Endothelial cell of umbilical vein (primary cell): Measurements from ENCODE around the gene GABARAP. TPM values are rescaled to one million over a fixed set of nuclear protein-coding genes. Genes with fewer than 3 reads are reported as not detected.

ENCODE experiments used
- BruUV-seq: library from RNA; stranded (reverse); fragments of 400-500 nt; replicated peaks from 2 replicates; lab custom pipeline; 2021; lab: Mats Ljungman, UMichigan
- CTCF ChIA-PET: fragments of 300-600, 350-600 bp; sonication (Branson Sonifier 250); formaldehyde crosslinking; loops from one replicate; lab custom pipeline; 2021; ENCODE audit warnings: antibody characterized with exemption, inconsistent platforms; lab: Charles Lee
- POLR2A ChIA-PET: fragments of 300-600, 350-600 bp; sonication (Branson Sonifier 250); formaldehyde crosslinking; loops from one replicate; lab custom pipeline; 2021; ENCODE audit warnings: antibody characterized with exemption, inconsistent platforms; lab: Charles Lee
- DNase-seq: peaks from one replicate; pipeline ENCODE4 v3.0.0-alpha.2; 2011; ENCODE audit warnings: low read depth, low spot score
- FAIRE-seq: peaks from 2 replicates; lab custom pipeline; 2011; peaks lifted over from hg19 to GRCh38; lab: Jason Lieb, UNC
- H2AFZ ChIP-seq: 2 replicates; pipeline ENCODE4 v1.6.0; 2012; ENCODE audit warnings: low read depth, low read length, control low read depth, inconsistent platforms
- H3K27ac ChIP-seq: 2 replicates; pipeline ENCODE4 v1.5.1; 2011; ENCODE audit warnings: low read depth, mild to moderate bottlenecking, control low read depth, low read length, moderate library complexity; ENCODE audit not compliant: insufficient read depth
- H3K27me3 ChIP-seq, 2 experiments: 2 replicates each; pipeline versions ENCODE4 v1.6.0 to v1.6.1; 2011; ENCODE audit warnings: low read length in 2 of 2, mixed read lengths in 1 of 2; ENCODE audit not compliant: control insufficient read depth in 2 of 2, insufficient read depth in 2 of 2
- H3K36me3 ChIP-seq, 2 experiments: 2 replicates in 1 of 2; 3 replicates in 1 of 2; pipeline ENCODE4 v1.5.1; 2011; ENCODE audit warnings: low read length in 2 of 2, mild to moderate bottlenecking in 1 of 2, moderate library complexity in 1 of 2; ENCODE audit not compliant: control insufficient read depth in 2 of 2, insufficient read depth in 2 of 2; ENCODE audit errors: extremely low read depth in 1 of 2
- H3K4me1 ChIP-seq: 3 replicates; pipeline ENCODE4 v1.5.1; 2011; ENCODE audit warnings: mild to moderate bottlenecking, low read length; ENCODE audit not compliant: control insufficient read depth, insufficient read depth; ENCODE audit errors: extremely low read depth
- H3K4me2 ChIP-seq: 2 replicates; pipeline ENCODE4 v1.6.1; 2011; ENCODE audit warnings: low read length, control low read depth, mixed read lengths; ENCODE audit not compliant: insufficient read depth
- H3K4me3 ChIP-seq, 3 experiments: fragments of 200-600 bp in 1 of 3; sonication (generic), shearing (Covaris generic) in 1 of 3; replicated peaks in 1 of 3; 2 replicates each; pipeline ENCODE4 v1.5.1; 2011 to 2016; ENCODE audit warnings: control low read depth in 3 of 3, low read length in 3 of 3, mild to moderate bottlenecking in 2 of 3, inconsistent platforms in 1 of 3, low read depth in 1 of 3, moderate library complexity in 1 of 3; ENCODE audit not compliant: insufficient read depth in 1 of 3
- H3K79me2 ChIP-seq: 2 replicates; pipeline ENCODE4 v1.6.0; 2012; ENCODE audit warnings: low read length, inconsistent platforms; ENCODE audit not compliant: control insufficient read depth, insufficient read depth
- H3K9ac ChIP-seq: replicated peaks from 2 replicates; pipeline ENCODE3; 2011; ENCODE audit warnings: low read length, control low read depth; ENCODE audit not compliant: insufficient read depth; ENCODE audit errors: extremely low read depth
- H3K9me1 ChIP-seq: replicated peaks from 3 replicates; pipeline ENCODE4 v1.6.0; 2011; ENCODE audit warnings: mild to moderate bottlenecking, low read length; ENCODE audit not compliant: control insufficient read depth, insufficient read depth; ENCODE audit errors: extremely low read depth
- H3K9me3 ChIP-seq: replicated peaks from 2 replicates; pipeline ENCODE4 v1.5.1; 2012; ENCODE audit warnings: low read length, inconsistent platforms; ENCODE audit not compliant: control insufficient read depth, insufficient read depth
- H4K20me1 ChIP-seq: replicated peaks from 2 replicates; pipeline ENCODE3; 2011; ENCODE audit warnings: mild to moderate bottlenecking, low read length; ENCODE audit not compliant: control insufficient read depth, insufficient read depth; ENCODE audit errors: extremely low read depth
- CTCF ChIP-seq, 2 donors: IDR thresholded peaks; 1 replicate in 1 of 2; 2 replicates in 1 of 2; pipeline ENCODE4 v1.5.1; 2011; ENCODE audit warnings: low read length in 2 of 2, mild to moderate bottlenecking in 2 of 2, moderate library complexity in 2 of 2, control low read depth in 1 of 2, inconsistent platforms in 1 of 2, low read depth in 1 of 2; ENCODE audit not compliant: insufficient read depth in 1 of 2; ENCODE audit errors: extremely low read depth in 1 of 2
- EZH2 ChIP-seq: IDR thresholded peaks from 2 replicates; pipeline ENCODE4 v1.6.1; 2012; ENCODE audit warnings: borderline replicate concordance, low read depth, mild to moderate bottlenecking, moderate library complexity, low read length, inconsistent platforms; ENCODE audit not compliant: severe bottlenecking
- FOS ChIP-seq: IDR thresholded peaks from 2 replicates; pipeline ENCODE4 v1.6.1; 2011; ENCODE audit warnings: mild to moderate bottlenecking, low read length, moderate library complexity, borderline replicate concordance; ENCODE audit not compliant: insufficient read depth
- GATA2 ChIP-seq: IDR thresholded peaks from 2 replicates; pipeline ENCODE4 v1.7.0; 2011; ENCODE audit warnings: low read depth, mild to moderate bottlenecking, moderate library complexity, mixed read lengths, low read length; ENCODE audit not compliant: insufficient read length, insufficient read depth
- JUN ChIP-seq: IDR thresholded peaks from 2 replicates; pipeline ENCODE4 v1.6.1; 2011; ENCODE audit warnings: borderline replicate concordance, low read depth; ENCODE audit not compliant: insufficient read length, insufficient read depth
- MYC ChIP-seq: IDR thresholded peaks from one replicate; pipeline ENCODE4 v1.6.1; 2011; ENCODE audit warnings: mild to moderate bottlenecking, low read depth, low read length
- POLR2A ChIP-seq: IDR thresholded peaks from 2 replicates; pipeline ENCODE4 v1.6.1; 2012; ENCODE audit warnings: low read depth, mild to moderate bottlenecking, control low read depth, low read length
- POLR2AphosphoS5 ChIP-seq: IDR thresholded peaks from 2 replicates; pipeline ENCODE4 v1.6.1; 2012; ENCODE audit warnings: low read depth, mild to moderate bottlenecking, control low read depth, low read length, moderate library complexity; ENCODE audit not compliant: insufficient read depth
- dilution Hi-C: fragments of 300-500 bp; cut with MboI; formaldehyde crosslinking; loops from one replicate; pipeline ENCODE4 v1.15.0; 2019; ENCODE audit warnings: low sequenced_read_pairs; ENCODE audit not compliant: extremely low pct_ligation_motif_present
- intact Hi-C: fragments of 100-400 bp; cut with micrococcal nuclease; formaldehyde crosslinking; loops from one replicate; pipeline ENCODE4 v1.10.0; 2022
- polyA plus RNA-seq, 4 experiments: library from polyadenylated mRNA; depleted of rRNA in 3 of 4; stranded (reverse) in 3 of 4; unstranded in 1 of 4; fragments of >200 nt; gene quantifications; 2 replicates each; pipeline versions ENCODE4 v1.2.1 to v1.2.3, GENCODE V29; 2011 to 2012; ENCODE audit warnings: missing spikeins in 1 of 4
- total RNA-seq: library from RNA; stranded (reverse); gene quantifications from 2 replicates; pipeline ENCODE4 v1.2.3, GENCODE V29; 2021
- TF ChIP-seq, protein P1 (sequence below): IDR thresholded peaks from 2 replicates; pipeline ENCODE4 v1.6.1; 2011; ENCODE audit not compliant: insufficient read depth, insufficient read length

The GABARAP gene
- total and polyA plus RNA-seq, 2 donors (not counting 3 experiments of a cell fraction or from before 2014, with no cell fraction given) = 401 to 882 TPM

- TF ChIP-seq GATA2 (no peak), FOS (no peak), POLR2A (no peak), MYC (no peak), EZH2 (no peak), JUN (no peak), CTCF (IDR thresholded peaks at IDR 0.05; ENCODE audit: extremely low read depth in 1 of 2, insufficient read depth in 1 of 2, low read depth in 1 of 2, low read length in 2 of 2) (no peak), POLR2AphosphoS5 (no peak)
- TF ChIP-seq, protein P1, sequence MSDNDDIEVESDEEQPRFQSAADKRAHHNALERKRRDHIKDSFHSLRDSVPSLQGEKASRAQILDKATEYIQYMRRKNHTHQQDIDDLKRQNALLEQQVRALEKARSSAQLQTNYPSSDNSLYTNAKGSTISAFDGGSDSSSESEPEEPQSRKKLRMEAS = no peak
- ChIA-PET POLR2A (interaction anchor here (1.4 kb wide), 1 partner anchor 21 kb away, joined by 4 read pairs; the partner anchor contains the start of gene PHF23), CTCF (interaction anchor here (4.5 kb wide), 1 partner anchor 79 kb away, joined by 94 read pairs; no protein-coding TSS in a partner anchor)
- Histone ChIP-seq H4K20me1 (no peaks in the 10 kb centered on the region), H3K36me3 (peaks cover 8 to 14% of the 10 kb centered on the region in 2 experiments), H3K4me1 (peaks cover 40% of the 10 kb centered on the region), H3K4me2 (no peak overlapping the region), H3K27me3 (no peaks in the 10 kb centered on the region), H3K27ac (no peak overlapping the region), H3K9me3 (no peaks in the 10 kb centered on the region), H3K9ac (no peak overlapping the region), H3K4me3 (no peak overlapping the region), H3K79me2 (peaks cover 15% of the 10 kb centered on the region), H2AFZ (no peak overlapping the region), H3K9me1 (no peaks in the 10 kb centered on the region)
- no peak for DNase-seq
- FAIRE-seq = no peak
- intact Hi-C loops (no loop called here), dilution Hi-C loops (no loop called here)
- no TSS peak for BruUV-seq
Observed at GRCh38 chr17:7218166-7218565, 24.1 kb downstream of the GABARAP start.
